Skin of body (tissue), 2 donors: Measurements from ENCODE around the gene EIF4A2. TPM values are rescaled to one million over a fixed set of nuclear protein-coding genes. Genes with fewer than 3 reads are reported as not detected.
"Not testable (repeated sequence)": the region's sequence is repeated elsewhere in the genome, so short reads cannot be mapped to it uniquely, and the experiment has no call there.

ENCODE experiments used
- DNase-seq: peaks from one replicate; lab custom pipeline; 2025; lab: John Stamatoyannopoulos, UW
- total RNA-seq: library from RNA; depleted of rRNA; stranded (reverse); fragments of >200 nt; gene quantifications from one replicate; pipeline ENCODE4 v1.2.3, GENCODE V29; 2014

EIF4A2 gene
- total RNA-seq, 1 donor from 2014 or later: 496 TPM

GRCh38 chr3:186784820-186785494 is 1.6 kb downstream of the EIF4A2 start:
- DNase-seq: no peak

GRCh38 chr3:186785495-186786018 is 2.2 kb downstream of the EIF4A2 start:
- DNase-seq: no peak

- DNase-seq: no peak
These were observed 3.5 kb downstream of the EIF4A2 start for GRCh38 chr3:186786922-186787321.

GRCh38 chr3:186787642-186788481 is 4.5 kb downstream of the EIF4A2 start:
- DNase-seq: no peak

- DNase-seq: no peak
These were observed 5.3 kb downstream of the EIF4A2 start for GRCh38 chr3:186788482-186789370.

GRCh38 chr3:186789554-186790260 is 6.3 kb downstream of the EIF4A2 start:
- no peak for DNase-seq

GRCh38 chr3:186790261-186790981 is 7.0 kb downstream of the EIF4A2 start:
- DNase-seq: no peak

- DNase-seq: no peak
These were observed 15.0 kb downstream of the EIF4A2 start for GRCh38 chr3:186798239-186798874.

- DNase-seq: no peak
These were observed 16.9 kb downstream of the EIF4A2 start for GRCh38 chr3:186800285-186800684.

- no peak for DNase-seq
These were observed 19.3 kb downstream of the EIF4A2 start for GRCh38 chr3:186802701-186803100.

- DNase-seq: not testable (repeated sequence)
These were observed 20.1 kb downstream of the EIF4A2 start for GRCh38 chr3:186803447-186803846.

GRCh38 chr3:186806089-186807055 is 23.0 kb downstream of the EIF4A2 start, which contains the start of gene RFC4:
Gene RFC4, minus strand, starts transcription at chr3:186806482. Its CDS starts 1,769 bp downstream, at chr3:186804713.
- DNase-seq: peak; percentile 53

GRCh38 chr3:186807231-186807630 is 23.9 kb downstream of the EIF4A2 start:
- no peak for DNase-seq

GRCh38 chr3:186810336-186810996 is 27.1 kb downstream of the EIF4A2 start:
- DNase-seq: no peak

- DNase-seq: not testable (repeated sequence)
These were observed 27.9 kb downstream of the EIF4A2 start for GRCh38 chr3:186811313-186811712.

GRCh38 chr3:186814100-186814499 is 30.7 kb downstream of the EIF4A2 start:
- peak; percentile 22 for DNase-seq

GRCh38 chr3:186815435-186815834 is 32.1 kb downstream of the EIF4A2 start:
- DNase-seq: no peak

GRCh38 chr3:186818516-186818915 is 35.1 kb downstream of the EIF4A2 start:
- no peak for DNase-seq
